ENCODE results near the gene MICALL1.

MICALL1 gene

GRCh38 chr22:37904572-37905533, 1.2 kb upstream of the MICALL1 start:
- H3K79me2 ChIP-seq = peaks cover 6% of the 10 kb centered on the region
- no peaks in the 10 kb centered on the region for H3K9me3 ChIP-seq (ENCODE audit: control insufficient read depth, low read length)
- no peak overlapping the region for H3K9ac ChIP-seq
- H3K4me2 ChIP-seq (ENCODE audit: low read length) = no peak overlapping the region
- peak overlapping the region; percentile 79 for H2AFZ ChIP-seq
- H3K4me1 ChIP-seq = no peaks in the 10 kb centered on the region
- no peak for TF ChIP-seq CTCF (IDR thresholded peaks at IDR 0.05)
- H3K27me3 ChIP-seq (ENCODE audit: control insufficient read depth, insufficient read depth, low read length) = no peaks in the 10 kb centered on the region
- H3K27ac ChIP-seq = peak overlapping the region; percentile 75
- no peak overlapping the region for H3K4me3 ChIP-seq (ENCODE audit: low read depth, low read length)
- H3K36me3 ChIP-seq (ENCODE audit: control insufficient read depth, insufficient read depth, low read length) = no peaks in the 10 kb centered on the region

DNA sequence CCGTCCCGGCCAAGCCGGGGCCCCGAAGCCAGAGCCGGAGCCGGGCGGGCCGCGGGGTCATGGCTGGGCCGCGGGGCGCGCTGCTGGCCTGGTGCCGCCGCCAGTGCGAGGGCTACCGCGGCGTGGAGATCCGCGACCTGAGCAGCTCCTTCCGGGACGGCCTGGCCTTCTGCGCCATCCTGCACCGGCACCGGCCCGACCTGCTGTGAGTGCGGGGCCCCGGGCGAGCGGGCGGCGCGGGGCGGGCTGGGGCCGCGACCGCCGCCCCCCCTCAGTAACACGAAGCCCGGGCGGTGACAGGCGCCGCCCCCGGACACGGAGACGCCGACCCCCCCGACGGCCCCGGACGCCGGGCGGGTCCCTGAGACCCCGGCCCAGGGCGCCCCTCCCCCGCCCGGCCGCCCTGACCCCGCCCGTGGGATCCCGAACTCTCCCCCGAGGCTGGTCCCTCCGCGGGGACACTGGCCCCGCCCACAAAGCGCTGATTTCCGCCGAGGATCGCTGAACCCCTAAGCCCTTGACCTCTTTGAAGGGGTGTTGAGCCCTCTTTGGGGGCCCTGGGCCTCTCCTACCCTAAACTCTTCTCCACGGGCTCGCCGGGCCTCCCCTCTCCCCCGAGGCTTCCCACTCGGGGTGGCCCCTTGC, 389 bp downstream of the MICALL1 start:
- no peak for TF ChIP-seq CTCF (IDR thresholded peaks at IDR 0.05)
- peak overlapping the region; percentile 76 for H3K27ac ChIP-seq
- H3K4me2 ChIP-seq (ENCODE audit: low read length) = peak overlapping the region; percentile 78
- no peaks in the 10 kb centered on the region for H3K27me3 ChIP-seq (ENCODE audit: control insufficient read depth, insufficient read depth, low read length)
- H3K4me1 ChIP-seq = peaks cover 9% of the 10 kb centered on the region
- H3K36me3 ChIP-seq (ENCODE audit: control insufficient read depth, insufficient read depth, low read length) = no peaks in the 10 kb centered on the region
- H3K4me3 ChIP-seq (ENCODE audit: low read depth, low read length) = peak overlapping the region; percentile 75
- no peaks in the 10 kb centered on the region for H3K9me3 ChIP-seq (ENCODE audit: control insufficient read depth, low read length)
- peak overlapping the region; percentile 42 for H2AFZ ChIP-seq
- H3K79me2 ChIP-seq = peaks cover 6% of the 10 kb centered on the region
- peak overlapping the region; percentile 53 for H3K9ac ChIP-seq

GRCh38 chr22:37907036-37907954, 1.2 kb downstream of the MICALL1 start:
- Histone ChIP-seq H3K9me3 (ENCODE audit: control insufficient read depth, low read length) (no peaks in the 10 kb centered on the region), H3K4me1 (peaks cover 9% of the 10 kb centered on the region), H3K9ac (peak overlapping the region; percentile 53), H2AFZ (peak overlapping the region; percentile 42), H3K4me3 (ENCODE audit: low read depth, low read length) (peak overlapping the region; percentile 75), H3K27ac (peak overlapping the region; percentile 76), H3K36me3 (ENCODE audit: control insufficient read depth, insufficient read depth, low read length) (no peaks in the 10 kb centered on the region), H3K79me2 (peaks cover 6% of the 10 kb centered on the region), H3K27me3 (ENCODE audit: control insufficient read depth, insufficient read depth, low read length) (no peaks in the 10 kb centered on the region), H3K4me2 (ENCODE audit: low read length) (peak overlapping the region; percentile 78)
- TF ChIP-seq CTCF (IDR thresholded peaks at IDR 0.05) = no peak

GRCh38 chr22:37909766-37910165, 3.7 kb downstream of the MICALL1 start:
- Histone ChIP-seq H3K27ac (peak overlapping the region; percentile 20), H3K27me3 (ENCODE audit: control insufficient read depth, insufficient read depth, low read length) (no peaks in the 10 kb centered on the region), H3K4me2 (ENCODE audit: low read length) (no peak overlapping the region), H3K9ac (no peak overlapping the region), H2AFZ (no peak overlapping the region), H3K36me3 (ENCODE audit: control insufficient read depth, insufficient read depth, low read length) (no peaks in the 10 kb centered on the region), H3K9me3 (ENCODE audit: control insufficient read depth, low read length) (no peaks in the 10 kb centered on the region), H3K4me3 (ENCODE audit: low read depth, low read length) (no peak overlapping the region), H3K4me1 (peaks cover 9% of the 10 kb centered on the region), H3K79me2 (peaks cover 6% of the 10 kb centered on the region)
- no peak for TF ChIP-seq CTCF (IDR thresholded peaks at IDR 0.05)

Data from parathyroid adenoma (tissue), 2 donors.